ENCODE results near the gene DOC2A. TPM values are rescaled to one million over a fixed set of nuclear protein-coding genes. Genes with fewer than 3 reads are reported as not detected.
"Not testable (repeated sequence)": the region's sequence is repeated elsewhere in the genome, so short reads cannot be mapped to it uniquely, and the experiment has no call there.

Gene DOC2A
- total RNA-seq, 1 donor from 2014 or later = 0.48 TPM

GRCh38 chr16:30027588-30028437, 17.0 kb upstream of the DOC2A start:
- DNase-seq (ENCODE audit: low spot score) = no peak

- no peak for DNase-seq (ENCODE audit: low spot score)
These were observed 15.6 kb upstream of the DOC2A start for GRCh38 chr16:30026449-30026848.

DNA sequence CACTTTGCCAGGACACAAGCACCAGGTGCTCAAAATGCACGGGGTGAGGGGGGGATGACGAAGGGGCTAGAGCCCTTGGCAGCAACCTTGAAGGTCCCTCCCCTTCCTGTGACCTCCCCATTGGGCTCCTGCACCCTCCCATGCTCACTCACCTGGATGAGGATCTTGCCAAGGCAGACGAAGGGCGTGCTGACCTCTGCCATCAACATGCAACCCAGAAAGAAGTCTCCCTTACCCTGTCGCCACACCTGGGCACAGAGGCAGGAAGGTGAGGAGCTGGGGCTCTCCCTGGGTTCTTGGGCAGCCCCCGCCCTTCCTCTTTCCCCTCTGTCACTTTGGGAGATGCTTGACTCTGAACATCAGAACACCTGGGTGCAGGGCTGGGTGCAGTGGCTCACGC, 14.7 kb upstream of the DOC2A start:
- no peak for DNase-seq (ENCODE audit: low spot score)

DNA sequence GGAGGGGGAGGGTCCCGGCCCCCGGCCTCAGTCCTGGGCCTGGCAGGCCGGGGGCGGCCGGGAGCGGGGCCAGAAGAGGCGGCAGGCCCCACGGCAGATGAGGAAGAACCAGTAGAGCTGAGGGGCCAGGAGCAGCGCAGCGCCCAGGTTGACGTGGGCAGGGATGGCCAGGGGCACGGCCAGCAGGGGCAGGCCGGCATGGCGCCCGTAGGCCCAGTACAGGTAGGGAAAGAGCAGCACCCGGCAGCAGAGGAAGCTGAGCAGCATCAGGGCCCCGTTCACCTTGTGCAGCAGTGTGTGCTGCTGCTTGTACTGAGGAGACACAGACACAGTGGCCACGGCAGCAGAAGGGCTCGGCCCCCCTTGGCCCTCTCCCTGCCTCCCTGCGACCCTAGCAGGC, 14.3 kb upstream of the DOC2A start:
- no peak for DNase-seq (ENCODE audit: low spot score)

GRCh38 chr16:30024451-30024850, 13.6 kb upstream of the DOC2A start:
- no peak for DNase-seq (ENCODE audit: low spot score)

DNA sequence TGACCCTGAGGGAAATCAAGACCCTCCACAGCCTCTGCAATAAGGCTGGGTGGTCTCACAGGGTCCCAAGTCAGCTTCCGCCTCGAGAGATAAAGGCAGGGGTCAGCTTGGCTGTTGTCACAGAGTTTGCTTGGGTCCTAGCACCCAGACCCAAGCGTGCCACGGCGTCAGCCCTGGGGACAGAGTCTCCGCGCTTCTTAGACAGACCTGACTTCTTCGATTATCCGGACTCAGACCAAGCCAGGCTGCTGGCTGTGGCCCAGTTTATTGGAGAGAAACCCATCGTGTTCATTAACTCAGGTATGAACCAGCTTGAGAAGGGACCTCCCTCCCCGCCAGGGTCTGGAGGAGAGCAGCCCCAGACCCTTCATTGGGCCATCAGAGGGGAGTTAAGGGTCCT, 12.8 kb upstream of the DOC2A start:
- no peak for DNase-seq (ENCODE audit: low spot score)

DNA sequence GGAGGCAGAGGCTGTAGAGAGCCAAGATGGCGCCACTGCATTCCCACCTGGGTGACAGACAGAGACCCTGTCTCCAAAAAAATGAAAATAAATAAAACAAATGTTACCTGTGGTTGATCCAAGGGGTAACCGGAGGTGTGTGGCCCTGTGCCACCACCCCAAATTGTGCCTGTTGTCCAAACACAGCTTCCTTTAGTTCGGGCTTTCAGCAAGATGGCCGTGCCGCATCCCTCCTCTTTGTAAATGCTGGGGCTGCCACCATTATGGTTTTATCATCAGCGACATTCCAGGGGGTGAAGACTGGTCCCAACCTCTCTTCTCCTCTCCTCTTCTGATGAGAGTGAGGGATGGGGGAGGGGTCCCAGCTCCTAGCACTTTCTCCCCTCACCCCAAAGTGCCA, 12.1 kb upstream of the DOC2A start, which contains the start of gene C16orf92:
C16orf92 (plus strand) TSS at position 312 of the 400 bp plus-strand sequence. CDS start 143 bp downstream, outside the sequence.
- no peak for DNase-seq (ENCODE audit: low spot score)

GRCh38 chr16:30018731-30019158, 7.9 kb upstream of the DOC2A start:
- no peak for DNase-seq (ENCODE audit: low spot score)

GRCh38 chr16:30017937-30018336, 7.1 kb upstream of the DOC2A start:
- DNase-seq (ENCODE audit: low spot score) = not testable (repeated sequence)

DNA sequence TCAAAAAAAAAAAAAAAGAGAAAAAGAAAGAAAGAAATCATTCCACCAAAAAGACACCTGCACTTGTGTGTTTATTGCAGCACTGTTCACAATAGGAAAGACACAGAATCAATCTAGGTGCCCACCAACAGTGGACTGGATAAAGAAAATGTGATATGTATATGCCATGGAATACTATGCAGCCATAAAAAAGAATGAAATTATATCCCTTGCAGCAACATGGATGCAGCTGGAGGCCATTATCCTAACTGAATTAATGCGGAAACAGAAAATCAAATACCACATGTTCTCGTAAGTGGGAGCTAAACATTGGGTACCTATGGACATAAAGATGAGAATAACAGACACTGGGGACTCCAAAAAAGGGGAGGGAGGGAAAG, 6.4 kb upstream of the DOC2A start:
- DNase-seq (ENCODE audit: low spot score) = no peak

- no peak for DNase-seq (ENCODE audit: low spot score)
These were observed 5.9 kb upstream of the DOC2A start for GRCh38 chr16:30016555-30017276.

- not testable (repeated sequence) for DNase-seq (ENCODE audit: low spot score)
These were observed 4.6 kb upstream of the DOC2A start for GRCh38 chr16:30015450-30015849.

- not testable (repeated sequence) for DNase-seq (ENCODE audit: low spot score)
These were observed 1.8 kb upstream of the DOC2A start for GRCh38 chr16:30012598-30012997.

- DNase-seq (ENCODE audit: low spot score) = no peak
These were observed 1.1 kb upstream of the DOC2A start for GRCh38 chr16:30011714-30012504.

- no peak for DNase-seq (ENCODE audit: low spot score)
These were observed 610 bp downstream of the DOC2A start for GRCh38 chr16:30009990-30010843.

- DNase-seq (ENCODE audit: low spot score) = no peak
These were observed 1.6 kb downstream of the DOC2A start for GRCh38 chr16:30009085-30009862.

GRCh38 chr16:30007378-30007895, 3.4 kb downstream of the DOC2A start:
- DNase-seq (ENCODE audit: low spot score) = no peak

- no peak for DNase-seq (ENCODE audit: low spot score)
These were observed 4.0 kb downstream of the DOC2A start for GRCh38 chr16:30006659-30007377.

DNA sequence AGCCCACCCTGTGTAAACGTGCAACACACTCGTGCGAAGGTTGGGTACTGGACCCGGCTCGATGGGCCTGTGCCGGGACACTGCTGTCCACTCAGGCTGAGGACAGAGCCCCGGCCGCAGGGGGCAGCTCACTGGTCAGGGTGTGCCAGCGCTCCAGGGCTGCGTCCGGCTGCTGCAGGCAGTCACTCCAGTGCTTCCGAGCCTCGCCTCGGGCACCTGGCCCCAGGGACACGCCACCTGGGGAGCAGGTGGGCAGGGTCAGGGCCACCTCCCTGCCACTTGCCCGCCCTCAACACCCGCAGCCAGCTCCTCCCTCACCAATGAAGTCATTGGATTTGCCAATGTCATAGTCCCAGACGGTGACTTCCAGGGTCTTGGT, 4.7 kb downstream of the DOC2A start:
- DNase-seq (ENCODE audit: low spot score) = no peak
